SK-N-SH (cell line): ENCODE measurements around the gene RAB26.

Experiments
- CTCF ChIP-seq: fragments of 200-600 bp; sonication (generic); IDR thresholded peaks from 2 replicates; pipeline ENCODE4 v1.6.1; 2017; ENCODE audit warnings: antibody characterized with exemption, mild to moderate bottlenecking, moderate library complexity
- RFX5 ChIP-seq: IDR thresholded peaks from 2 replicates; pipeline ENCODE4 v1.6.1; 2012; ENCODE audit warnings: mild to moderate bottlenecking, improper control_type of control experiment, low read length
- USF2 ChIP-seq: fragments of 150-350 bp; IDR thresholded peaks from 2 replicates; pipeline ENCODE4 v1.6.1; 2017; ENCODE audit warnings: antibody characterized with exemption, low read length, low read depth, borderline replicate concordance

GRCh38 chr16:2156849-2157224, 8.4 kb downstream of the RAB26 start:
- no peak for TF ChIP-seq RFX5
- TF ChIP-seq USF2: no peak
- no peak for TF ChIP-seq CTCF
